Measurements from ENCODE around the gene AHDC1.
"Not testable (repeated sequence)": the region's sequence is repeated elsewhere in the genome, so short reads cannot be mapped to it uniquely, and the experiment has no call there.

The AHDC1 gene

DNA sequence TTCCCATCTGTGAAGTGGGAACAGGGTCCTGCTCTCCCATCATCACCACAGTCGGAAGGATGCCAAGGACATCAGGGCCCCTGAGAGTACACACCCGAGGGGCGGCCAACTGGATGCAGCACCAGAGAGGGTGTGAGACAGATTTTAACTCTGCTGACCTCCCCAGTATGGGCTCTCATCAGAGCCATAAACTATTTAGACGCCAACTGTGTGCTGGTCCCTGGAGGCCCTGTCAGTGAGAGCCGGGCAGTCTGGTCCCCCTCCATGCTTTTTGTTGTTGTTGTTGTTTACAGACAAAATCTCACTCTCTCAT is 29.3 kb upstream of the AHDC1 start:
- DNase-seq (ENCODE audit: low spot score): no peak

DNA sequence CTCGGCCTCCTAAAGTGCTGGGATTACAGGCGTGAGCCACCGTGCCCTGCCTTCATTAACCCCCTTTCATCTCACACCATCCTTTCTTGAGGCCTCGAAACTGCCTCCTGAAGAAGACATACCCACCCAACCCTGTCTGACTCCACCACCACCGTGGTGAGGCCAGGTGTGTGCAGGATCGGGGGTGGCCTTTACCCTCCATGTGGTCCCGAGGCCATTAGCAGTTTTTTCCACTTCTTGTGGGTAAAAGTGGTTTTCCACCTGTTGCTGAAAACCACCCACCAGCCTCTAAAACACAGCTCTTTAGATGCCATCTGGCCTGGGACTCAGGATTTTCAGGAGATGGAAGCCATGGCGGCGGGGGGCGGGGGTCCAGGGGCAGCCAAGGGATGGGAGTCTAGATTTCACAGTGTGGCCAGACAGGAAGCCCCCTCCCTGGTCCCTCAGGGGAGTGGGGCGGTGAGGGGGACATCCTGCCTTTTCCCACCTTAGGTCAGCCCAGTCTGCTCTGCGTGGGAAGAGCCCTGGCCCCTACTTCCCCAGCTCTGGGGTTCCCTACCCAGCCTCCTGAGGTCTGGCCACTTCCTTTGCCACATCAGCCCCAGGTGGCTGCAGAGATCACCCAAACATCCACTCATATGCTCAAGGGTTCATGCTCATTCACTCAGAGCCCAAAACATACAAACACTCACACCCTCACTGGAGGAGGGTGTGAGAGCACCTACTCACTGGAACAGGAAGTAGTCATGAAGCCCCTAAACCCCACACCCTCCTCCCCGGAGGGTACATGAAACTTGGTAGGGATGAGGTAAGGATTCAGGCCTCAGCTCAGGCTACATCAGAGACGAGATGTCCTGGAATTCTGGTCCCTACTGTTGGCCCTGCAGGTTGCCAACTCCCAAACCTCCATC is 28.7 kb upstream of the AHDC1 start:
- no peak for DNase-seq (ENCODE audit: low spot score)

DNA sequence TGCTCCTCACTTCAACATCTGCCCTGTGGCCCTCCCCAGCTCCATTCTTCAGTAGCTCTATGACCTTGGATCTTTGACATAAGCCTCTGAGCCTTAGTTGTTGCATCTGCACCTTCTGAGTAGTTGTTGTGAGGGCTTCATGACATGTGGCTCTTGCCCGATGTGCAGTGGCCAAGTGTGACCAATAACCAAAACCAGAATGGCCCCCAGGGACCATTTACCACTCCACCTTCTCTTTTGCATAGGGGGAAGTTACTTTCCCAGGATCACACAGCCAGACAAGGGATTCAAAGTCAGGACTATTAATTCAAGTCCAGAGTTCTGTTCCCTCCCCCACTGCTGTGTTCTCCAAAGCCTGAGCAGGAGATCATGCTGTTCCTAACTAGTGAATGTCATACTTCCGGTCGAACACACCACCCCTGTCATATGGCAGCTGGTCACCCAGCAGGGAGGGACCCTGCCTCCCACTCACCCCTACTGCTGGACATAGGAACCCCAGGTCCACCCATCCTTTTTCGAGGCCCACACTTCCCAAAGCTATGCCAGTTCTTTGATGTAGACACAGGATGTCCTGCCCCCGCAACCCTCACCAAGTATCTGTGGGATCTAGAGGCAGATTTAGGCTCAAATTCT is 27.0 kb upstream of the AHDC1 start:
- no peak for DNase-seq (ENCODE audit: low spot score)

DNA sequence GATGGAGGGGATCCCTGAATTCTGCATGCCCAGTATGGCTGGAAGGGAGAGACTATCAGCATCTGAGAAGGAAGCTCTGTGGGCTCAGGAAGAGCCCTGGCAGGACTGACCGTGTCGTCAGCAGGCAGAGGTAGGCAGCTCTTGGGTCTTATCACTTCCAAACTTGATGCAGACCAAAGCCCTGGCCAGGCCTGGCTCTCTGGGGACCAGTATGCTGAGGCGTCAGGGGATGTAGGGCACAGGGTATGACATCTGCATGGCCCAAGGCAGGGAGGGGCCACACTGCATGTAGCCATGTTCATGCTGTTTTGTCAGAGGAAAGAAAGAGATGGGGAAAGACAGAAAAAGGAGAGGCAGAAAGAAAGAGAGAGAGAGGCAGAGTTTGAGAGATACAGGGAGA is 24.8 kb upstream of the AHDC1 start:
- DNase-seq (ENCODE audit: low spot score): no peak

- not testable (repeated sequence) for DNase-seq (ENCODE audit: low spot score)
Observed at GRCh38 chr1:27627733-27628132, 23.8 kb upstream of the AHDC1 start.

- DNase-seq (ENCODE audit: low spot score): no peak
Observed at GRCh38 chr1:27627061-27627460, 23.1 kb upstream of the AHDC1 start.

DNA sequence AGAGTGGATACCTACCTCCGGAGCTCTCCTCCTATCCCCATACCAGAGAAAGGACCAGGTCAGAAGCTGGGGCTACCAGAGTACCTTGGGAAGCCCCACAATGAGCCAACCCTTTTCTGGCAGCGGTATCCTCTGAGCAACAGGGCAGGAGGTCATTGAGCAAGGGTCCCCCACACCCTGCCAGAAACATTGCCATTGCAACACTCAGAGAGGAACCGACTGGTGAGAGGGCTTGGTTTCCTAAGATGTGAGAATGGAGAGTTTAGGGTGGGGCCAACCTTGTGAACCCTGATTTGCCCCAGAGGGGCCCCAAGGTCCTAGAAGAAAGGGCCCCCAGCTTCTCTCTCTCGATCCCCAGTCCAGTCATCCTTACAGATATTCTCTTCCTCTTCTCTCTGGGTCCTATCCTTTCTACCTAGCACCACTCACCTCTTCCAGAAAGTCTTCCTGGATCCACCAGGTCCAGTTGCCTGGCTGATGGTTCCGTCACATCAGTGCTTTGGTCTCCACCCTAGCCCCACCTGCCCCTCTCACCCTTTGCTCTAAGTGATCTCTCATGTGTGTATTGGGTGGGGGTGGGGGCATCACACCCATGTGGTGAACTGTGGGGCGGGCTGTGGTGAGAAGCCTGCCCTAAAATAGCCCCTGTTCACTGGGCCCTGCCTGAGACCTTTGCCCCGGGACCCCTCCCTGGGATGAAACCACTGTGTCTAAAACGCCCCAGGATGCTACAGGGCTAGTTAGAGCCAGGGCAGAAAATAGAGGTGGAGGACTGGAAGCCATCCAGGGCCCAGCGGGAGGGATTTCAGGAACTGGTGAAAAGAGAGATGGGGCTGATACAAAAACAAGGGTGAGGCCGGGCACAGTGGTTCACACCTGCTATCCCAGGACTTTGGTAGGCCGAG is 22.3 kb upstream of the AHDC1 start:
- DNase-seq (ENCODE audit: low spot score): no peak

DNA sequence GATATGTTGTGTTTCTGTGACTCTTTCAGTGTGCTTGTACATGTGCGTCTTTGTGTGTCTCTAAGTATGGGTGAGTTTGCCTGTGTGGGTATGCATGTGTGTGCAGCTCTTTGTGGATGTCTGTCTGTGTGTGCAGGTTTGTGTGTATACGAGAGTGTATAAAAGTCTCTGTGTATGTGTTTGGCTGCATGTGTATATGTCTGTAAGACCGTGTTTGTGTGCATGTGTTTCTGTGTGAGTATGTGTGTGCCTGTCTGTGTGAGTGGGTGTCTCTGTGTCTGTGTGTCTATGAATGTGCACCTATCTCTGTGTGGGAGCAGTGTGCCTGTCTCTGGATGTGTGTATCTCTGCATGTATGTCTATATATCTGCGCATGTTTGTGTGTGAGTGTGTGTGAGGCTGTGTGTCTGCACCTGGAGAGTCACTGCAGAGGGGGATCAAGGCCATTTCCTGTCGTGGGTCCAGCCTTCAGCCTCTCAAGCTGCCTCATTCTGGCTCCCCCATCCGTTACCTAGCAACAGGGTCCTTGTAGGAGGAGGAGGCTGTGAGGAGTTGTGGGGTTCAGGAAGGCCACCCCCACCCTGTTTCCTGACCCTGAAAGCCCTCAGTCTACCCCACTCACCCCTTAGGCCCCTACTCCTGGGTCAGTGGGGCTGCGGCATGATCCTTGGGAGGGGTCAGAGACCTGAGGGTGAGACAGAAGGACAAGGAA is 20.7 kb upstream of the AHDC1 start:
- DNase-seq (ENCODE audit: low spot score): no peak

DNA sequence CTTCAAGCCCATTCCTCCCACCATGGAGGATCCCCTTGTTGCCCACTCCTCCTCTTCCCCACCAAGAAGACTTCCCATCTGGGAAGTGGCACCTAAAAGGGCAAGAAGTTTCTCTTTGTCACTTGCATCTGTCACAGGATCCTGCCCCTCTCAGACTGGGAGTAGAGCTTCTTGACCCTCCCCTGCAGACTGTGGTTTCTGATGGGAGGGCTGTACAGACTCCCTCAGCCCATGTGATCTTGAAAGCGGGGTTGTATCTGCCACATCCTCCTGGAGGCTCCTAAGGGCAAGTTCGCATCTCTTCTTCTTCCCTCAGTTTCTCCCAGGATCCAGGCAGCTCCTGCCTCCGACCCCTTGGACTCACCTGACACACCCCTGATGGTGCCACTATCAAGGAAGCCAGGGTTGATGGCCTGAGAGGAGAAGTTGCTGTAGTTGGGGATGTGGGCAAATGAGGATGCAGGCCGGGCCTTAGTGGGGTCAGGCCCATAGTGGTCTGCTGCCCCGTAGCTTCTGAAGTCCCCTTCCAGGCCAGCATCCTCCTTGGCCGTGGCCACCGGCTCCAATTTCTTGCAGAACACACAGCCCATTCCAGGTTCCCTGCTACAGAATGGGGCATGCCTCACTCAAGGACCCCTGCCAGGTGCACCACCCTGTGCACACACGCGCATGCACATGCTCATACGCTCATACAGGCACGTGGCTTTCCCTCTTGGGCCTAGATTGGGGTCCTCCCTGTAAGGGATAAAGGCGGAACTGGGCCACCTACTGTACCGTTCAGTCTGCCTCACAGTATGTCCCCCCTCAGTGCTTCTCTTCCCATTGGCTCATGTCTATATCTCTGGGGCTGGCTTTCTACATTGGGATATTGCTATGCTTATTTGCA is 19.6 kb upstream of the AHDC1 start:
- DNase-seq (ENCODE audit: low spot score): no peak

GRCh38 chr1:27622828-27623227 is 18.9 kb upstream of the AHDC1 start:
- no peak for DNase-seq (ENCODE audit: low spot score)

DNA sequence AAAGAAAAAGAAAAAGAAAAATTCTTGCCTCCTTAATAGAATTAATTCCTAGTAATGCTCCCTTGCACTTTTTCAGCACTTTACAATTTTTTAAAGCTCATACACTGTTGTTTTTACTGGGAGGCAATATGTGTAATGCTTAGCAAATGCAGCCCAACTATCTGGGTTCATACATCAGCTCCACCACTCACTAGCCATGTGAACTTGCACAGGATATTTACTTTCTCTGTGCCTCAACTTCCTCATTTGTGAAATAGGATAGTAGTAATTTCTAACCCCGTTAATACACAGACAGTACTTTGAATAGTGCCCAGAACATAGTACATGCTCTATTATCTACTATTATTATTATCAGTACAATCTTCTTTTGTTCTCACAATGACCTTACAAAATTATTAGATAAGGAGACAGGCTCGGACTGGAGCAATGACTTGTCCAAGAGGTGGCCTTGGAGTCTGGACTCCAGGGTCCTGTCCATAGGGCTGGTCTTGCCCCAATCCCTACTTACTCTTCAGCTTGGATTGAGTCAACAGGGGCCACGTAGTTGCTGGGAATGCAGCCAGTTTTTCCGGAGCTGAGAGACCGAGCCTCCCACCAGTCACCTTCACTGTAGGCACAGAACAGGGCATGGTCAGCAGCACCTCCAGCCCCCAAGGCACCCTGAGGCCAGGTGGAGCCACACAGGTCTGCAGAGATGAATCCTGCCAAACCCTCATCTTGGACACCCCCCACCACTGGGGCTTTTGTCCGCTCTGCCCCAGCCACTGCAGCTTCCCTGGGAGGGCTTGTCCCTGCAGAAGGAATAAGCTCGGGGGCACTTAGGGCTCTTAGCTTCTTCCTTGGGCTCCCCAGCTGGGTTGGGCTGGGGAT is 17.3 kb upstream of the AHDC1 start:
- DNase-seq (ENCODE audit: low spot score): peak; percentile 53

- not testable (repeated sequence) for DNase-seq (ENCODE audit: low spot score)
Observed at GRCh38 chr1:27619782-27620438, 16.0 kb upstream of the AHDC1 start.

DNA sequence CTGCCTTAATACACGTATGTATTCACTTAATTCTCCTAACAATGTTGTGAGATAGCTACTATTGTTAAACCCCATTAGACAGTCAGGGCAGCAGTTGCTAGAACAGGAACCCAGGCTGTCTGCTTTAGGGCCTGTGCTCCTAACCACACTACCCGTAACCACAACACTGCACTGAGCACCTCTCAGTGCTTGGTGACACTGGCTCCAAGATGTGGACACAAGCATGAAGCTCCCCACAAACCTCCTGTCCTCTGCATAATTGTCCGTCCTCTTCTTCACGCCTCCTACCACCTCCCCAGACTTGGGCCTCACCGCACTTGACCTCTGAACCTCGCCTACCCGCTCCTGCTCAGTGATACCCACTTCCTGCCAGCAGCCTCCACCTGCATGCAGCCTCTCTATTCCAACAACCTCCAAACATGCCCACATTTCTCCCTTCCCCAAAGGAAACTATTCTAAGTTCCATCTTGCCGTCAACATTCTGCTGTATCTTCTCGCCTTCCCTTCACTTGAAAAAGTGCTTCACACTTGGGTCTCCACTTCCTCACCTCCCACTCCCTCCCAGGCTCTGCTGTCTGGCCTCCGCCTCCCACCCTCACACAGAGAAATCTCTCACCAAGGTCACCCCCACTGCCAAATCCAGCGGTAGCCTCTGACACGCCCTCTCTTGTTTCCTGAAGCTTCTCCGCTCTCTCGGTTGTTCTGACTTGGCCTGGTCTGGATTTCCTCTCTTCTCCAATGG is 14.6 kb upstream of the AHDC1 start:
- no peak for DNase-seq (ENCODE audit: low spot score)

DNA sequence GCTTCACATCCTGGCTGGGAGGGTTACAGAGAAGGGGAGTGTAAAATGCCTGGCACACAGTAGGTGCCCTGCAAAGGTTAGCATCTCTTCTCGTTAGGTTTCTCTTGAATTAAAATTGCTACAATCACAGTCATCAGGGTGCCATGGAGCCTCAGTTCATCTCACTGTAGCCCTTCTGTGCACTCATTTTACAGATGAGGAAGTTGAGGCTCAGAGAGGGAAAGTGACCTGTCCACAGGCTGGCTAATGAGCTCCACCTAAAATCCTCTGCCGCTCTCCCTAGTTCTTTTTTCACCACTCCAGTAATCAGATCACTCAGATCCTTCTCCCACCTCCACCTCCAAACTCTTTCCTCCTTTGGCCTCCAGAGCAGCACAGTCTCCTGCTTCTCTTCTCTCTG is 13.5 kb upstream of the AHDC1 start:
- no peak for DNase-seq (ENCODE audit: low spot score)

DNA sequence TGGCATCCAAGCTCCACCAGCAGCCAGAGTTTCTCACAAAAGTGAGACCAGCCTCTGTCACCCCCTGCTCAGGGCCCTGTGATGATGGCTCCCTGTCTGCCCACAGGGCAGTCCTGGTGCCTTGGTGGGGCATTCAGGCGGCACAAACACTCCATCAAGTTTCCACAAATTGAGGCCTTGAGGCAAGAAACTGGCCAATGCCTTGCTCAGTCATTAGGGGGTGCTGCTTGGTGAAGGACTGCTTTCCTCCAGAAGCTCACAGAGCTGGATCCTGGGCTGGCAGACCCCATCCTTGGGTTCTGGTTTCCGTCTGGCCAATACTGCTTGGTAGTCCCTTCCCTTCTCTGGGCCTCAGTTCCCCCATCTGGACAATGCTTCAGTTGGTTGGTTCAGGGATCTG is 12.5 kb upstream of the AHDC1 start:
- DNase-seq (ENCODE audit: low spot score): no peak

- no peak for DNase-seq (ENCODE audit: low spot score)
Observed at GRCh38 chr1:27615346-27616192, 11.6 kb upstream of the AHDC1 start.

DNA sequence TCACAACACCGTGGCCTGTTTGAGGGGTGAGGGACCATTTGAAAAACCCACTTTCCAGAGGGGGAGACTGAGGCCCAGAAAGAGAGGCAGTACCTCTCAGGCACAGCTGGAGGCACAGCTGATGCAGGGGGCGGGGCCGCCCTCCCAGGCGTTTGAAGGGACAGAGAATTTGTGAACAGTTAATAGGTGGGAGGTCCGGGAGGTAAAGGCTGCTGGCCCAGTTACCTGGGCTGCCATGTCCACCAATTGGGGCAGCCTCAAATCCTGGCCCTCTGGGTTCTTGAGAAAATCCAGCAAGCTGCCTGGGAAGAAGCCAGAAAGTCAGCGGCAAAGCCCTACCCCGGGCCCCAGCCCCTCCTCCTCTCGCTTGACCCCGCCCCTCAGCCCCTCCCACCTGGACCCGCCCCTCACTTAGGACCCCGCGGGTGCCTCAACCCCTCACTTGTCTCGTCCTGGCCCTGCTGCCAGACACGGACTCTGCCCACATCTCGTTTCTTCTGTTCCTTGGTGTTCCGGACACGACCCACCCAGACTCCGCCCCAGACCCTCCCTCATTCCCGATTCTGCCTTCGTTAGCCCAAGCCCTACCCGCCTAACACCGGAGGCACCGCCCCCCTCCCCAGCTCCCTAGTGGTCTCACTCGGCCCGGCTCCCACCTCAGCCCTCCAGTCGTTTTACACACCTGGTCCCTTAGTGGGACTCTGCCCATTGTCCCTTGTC is 10.8 kb upstream of the AHDC1 start:
- no peak for DNase-seq (ENCODE audit: low spot score)

Data from AG08396 (cell line).